ENCODE results near the gene TANC1. TPM values are rescaled to one million over a fixed set of nuclear protein-coding genes. Genes with fewer than 3 reads are reported as not detected.

TANC1 gene
- polyA plus RNA-seq, 1 donor (not counting 4 experiments of a cell fraction or from before 2014, with no cell fraction given) = 33.5 TPM

- dilution Hi-C loops (cut with MboI; ENCODE audit: extremely low pct_ligation_motif_present, low sequenced_read_pairs) = no loop called here
- Histone ChIP-seq H3K4me3 (ENCODE audit: control insufficient read depth in 2 of 3, extremely low read depth in 1 of 3, insufficient read depth in 2 of 3, low read depth in 1 of 3, low read length in 3 of 3) (no peak overlapping the region), H3K9me3 (ENCODE audit: control insufficient read depth, low read depth, low read length) (no peaks in the 10 kb centered on the region), H4K20me1 (ENCODE audit: control insufficient read depth, extremely low read depth, insufficient read depth, low read length) (no peaks in the 10 kb centered on the region), H3K27me3 (ENCODE audit: control insufficient read depth, extremely low read depth, insufficient read depth, low read length) (no peaks in the 10 kb centered on the region), H3K9ac (ENCODE audit: control insufficient read depth, extremely low read depth, insufficient read depth, low read length) (no peak overlapping the region), H3K36me3 (ENCODE audit: control insufficient read depth in 2 of 2, extremely low read depth in 1 of 2, insufficient read depth in 2 of 2, low read length in 2 of 2) (peaks cover 11 to 19% of the 10 kb centered on the region in 2 experiments), H3K4me1 (ENCODE audit: control insufficient read depth, extremely low read depth, insufficient read depth, low read length) (peaks cover 42% of the 10 kb centered on the region), H3K4me2 (ENCODE audit: control insufficient read depth, extremely low read depth, insufficient read depth, low read depth, low read length) (no peak overlapping the region), H3K9me1 (ENCODE audit: control insufficient read depth, extremely low read depth, insufficient read depth, low read length) (no peaks in the 10 kb centered on the region), H3K79me2 (ENCODE audit: control insufficient read depth, insufficient read depth, low read length) (no peaks in the 10 kb centered on the region), H2AFZ (ENCODE audit: control insufficient read depth, low read length) (no peak overlapping the region), H3K27ac (ENCODE audit: control insufficient read depth, insufficient read depth, low read length) (no peak overlapping the region)
- no peak for DNase-seq (ENCODE audit: low read depth, low spot score)
- TF ChIP-seq CTCF (optimal IDR thresholded peaks at IDR 0.05 in 1 of 3, IDR thresholded peaks at IDR 0.05 in 1 of 3, conservative IDR thresholded peaks at IDR 0.05 in 1 of 3; ENCODE audit: extremely low read depth in 1 of 3, insufficient read depth in 2 of 3, low read length in 3 of 3) (no peak), EZH2 (IDR thresholded peaks at IDR 0.05; ENCODE audit: low read length) (no peak)
- FAIRE-seq = no peak
These were observed 181.9 kb downstream of the TANC1 start for GRCh38 chr2:159150280-159150746.

DNA sequence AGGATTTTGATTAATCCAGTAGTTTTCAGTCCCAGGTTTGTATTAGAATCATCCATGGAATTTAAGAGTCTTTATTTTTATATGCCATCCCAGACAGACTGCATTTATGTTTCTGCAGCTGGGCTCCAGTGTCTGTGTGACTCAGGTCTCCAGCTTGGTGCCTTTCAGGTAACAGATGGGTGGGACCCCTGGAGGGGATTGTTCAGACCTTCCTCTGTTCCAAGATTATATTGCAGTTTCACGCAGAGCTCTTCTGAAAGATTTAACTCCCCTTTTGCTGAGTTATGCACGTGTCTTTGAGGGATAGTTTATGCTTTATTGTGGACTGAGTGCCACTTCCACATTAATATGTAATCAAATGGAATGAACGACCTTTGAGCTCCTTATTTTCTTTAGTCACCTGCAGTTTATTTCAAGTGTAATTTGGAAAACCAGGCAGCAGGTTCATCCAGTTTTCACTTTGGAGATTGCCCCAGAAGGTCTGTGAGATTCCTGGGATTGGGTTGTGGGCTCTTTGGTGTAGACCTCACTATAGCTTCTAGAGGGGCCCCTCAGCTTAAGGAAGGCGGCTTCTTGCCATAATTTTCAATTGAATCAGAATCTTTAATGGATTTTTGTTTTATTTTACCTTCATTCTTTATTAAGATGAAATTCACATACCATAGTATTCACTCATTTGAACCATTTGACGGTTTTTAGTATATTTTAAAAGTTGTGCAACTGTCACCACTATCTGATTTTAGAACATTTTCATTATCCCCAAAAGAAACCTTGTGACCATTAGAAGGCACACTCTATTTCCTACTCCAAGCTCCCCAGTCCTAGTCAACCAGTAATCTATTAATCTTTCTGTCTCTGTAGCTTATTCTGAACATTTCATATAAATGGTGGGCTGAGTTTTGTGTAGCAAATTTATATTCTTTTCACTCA, 183.0 kb downstream of the TANC1 start:
- Histone ChIP-seq H3K4me3 (ENCODE audit: control insufficient read depth in 2 of 3, extremely low read depth in 1 of 3, insufficient read depth in 2 of 3, low read depth in 1 of 3, low read length in 3 of 3) (no peak overlapping the region), H3K4me1 (ENCODE audit: control insufficient read depth, extremely low read depth, insufficient read depth, low read length) (peaks cover 49% of the 10 kb centered on the region), H3K4me2 (ENCODE audit: control insufficient read depth, extremely low read depth, insufficient read depth, low read depth, low read length) (no peak overlapping the region), H2AFZ (ENCODE audit: control insufficient read depth, low read length) (no peak overlapping the region), H3K36me3 (ENCODE audit: control insufficient read depth in 2 of 2, extremely low read depth in 1 of 2, insufficient read depth in 2 of 2, low read length in 2 of 2) (peaks cover 11 to 19% of the 10 kb centered on the region in 2 experiments), H4K20me1 (ENCODE audit: control insufficient read depth, extremely low read depth, insufficient read depth, low read length) (no peaks in the 10 kb centered on the region), H3K27ac (ENCODE audit: control insufficient read depth, insufficient read depth, low read length) (no peak overlapping the region), H3K27me3 (ENCODE audit: control insufficient read depth, extremely low read depth, insufficient read depth, low read length) (no peaks in the 10 kb centered on the region), H3K9me1 (ENCODE audit: control insufficient read depth, extremely low read depth, insufficient read depth, low read length) (no peaks in the 10 kb centered on the region), H3K9me3 (ENCODE audit: control insufficient read depth, low read depth, low read length) (no peaks in the 10 kb centered on the region), H3K9ac (ENCODE audit: control insufficient read depth, extremely low read depth, insufficient read depth, low read length) (no peak overlapping the region), H3K79me2 (ENCODE audit: control insufficient read depth, insufficient read depth, low read length) (no peaks in the 10 kb centered on the region)
- dilution Hi-C loops (cut with MboI; ENCODE audit: extremely low pct_ligation_motif_present, low sequenced_read_pairs) = no loop called here
- DNase-seq (ENCODE audit: low read depth, low spot score) = no peak
- FAIRE-seq = no peak
- no peak for TF ChIP-seq CTCF (optimal IDR thresholded peaks at IDR 0.05 in 1 of 3, IDR thresholded peaks at IDR 0.05 in 1 of 3, conservative IDR thresholded peaks at IDR 0.05 in 1 of 3; ENCODE audit: extremely low read depth in 1 of 3, insufficient read depth in 2 of 3, low read length in 3 of 3)
- TF ChIP-seq EZH2 (IDR thresholded peaks at IDR 0.05; ENCODE audit: low read length) = no peak
